ENCODE measurements around the gene SLC13A5. TPM values are rescaled to one million over a fixed set of nuclear protein-coding genes. Genes with fewer than 3 reads are reported as not detected.

SLC13A5 gene
- total RNA-seq, 1 experiment from 2014 or later: not detected

DNA sequence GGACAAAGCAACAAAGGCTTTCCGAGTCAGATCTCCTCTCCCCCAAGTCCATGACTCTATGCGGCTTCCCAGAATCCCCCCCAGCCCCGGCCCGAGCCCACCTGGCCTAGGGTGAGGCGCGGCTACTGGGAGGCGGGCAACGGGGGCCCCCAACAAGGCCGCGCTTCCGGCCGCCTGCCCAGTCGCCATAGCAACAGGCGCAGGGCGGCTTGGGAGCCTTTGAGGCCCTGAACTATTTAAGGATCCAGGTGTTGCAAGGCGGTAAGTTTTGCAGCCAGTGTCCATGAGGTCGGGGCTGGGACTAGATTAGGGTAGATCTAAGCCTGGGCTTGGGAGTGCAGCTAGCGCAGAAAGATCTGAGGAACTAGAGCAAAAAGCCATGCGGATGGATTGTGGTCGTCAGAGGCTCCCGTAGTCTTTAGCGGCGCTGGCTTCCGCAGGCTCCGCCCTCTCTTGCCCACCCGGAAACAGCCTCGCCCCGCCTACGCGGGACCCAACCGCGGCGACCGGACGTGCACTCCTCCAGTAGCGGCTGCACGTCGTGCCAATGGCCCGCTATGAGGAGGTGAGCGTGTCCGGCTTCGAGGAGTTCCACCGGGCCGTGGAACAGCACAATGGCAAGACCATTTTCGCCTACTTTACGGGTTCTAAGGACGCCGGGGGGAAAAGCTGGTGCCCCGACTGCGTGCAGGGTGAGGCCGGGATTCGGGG is 72.5 kb downstream of the SLC13A5 start, which contains the start of the genes KIAA0753 and TXNDC17:
Gene KIAA0753 (minus strand): TSS at position 176 of the 711 bp plus-strand sequence. CDS start 5,608 bp downstream, outside the sequence.
Gene TXNDC17 (plus strand): TSS at position 525 of the 711 bp plus-strand sequence. CDS start 23 bp downstream, at position 548.
- Histone ChIP-seq H3K4me3 (peak within 1 kb of the TSS; percentile 62), H3K36me3 (peaks cover 42% of the 10 kb centered on the region), H3K9me3 (replicated peaks) (no peaks in the 10 kb centered on the region), H3K27me3 (replicated peaks) (no peaks in the 10 kb centered on the region), H3K27ac (peak within 1 kb of the TSS; percentile 80), H3K4me1 (replicated peaks) (peaks cover 20% of the 10 kb centered on the region)
- DNase-seq (ENCODE audit: low read depth in 1 of 2, low spot score in 2 of 2): peak; percentile 93 to 96

DNA sequence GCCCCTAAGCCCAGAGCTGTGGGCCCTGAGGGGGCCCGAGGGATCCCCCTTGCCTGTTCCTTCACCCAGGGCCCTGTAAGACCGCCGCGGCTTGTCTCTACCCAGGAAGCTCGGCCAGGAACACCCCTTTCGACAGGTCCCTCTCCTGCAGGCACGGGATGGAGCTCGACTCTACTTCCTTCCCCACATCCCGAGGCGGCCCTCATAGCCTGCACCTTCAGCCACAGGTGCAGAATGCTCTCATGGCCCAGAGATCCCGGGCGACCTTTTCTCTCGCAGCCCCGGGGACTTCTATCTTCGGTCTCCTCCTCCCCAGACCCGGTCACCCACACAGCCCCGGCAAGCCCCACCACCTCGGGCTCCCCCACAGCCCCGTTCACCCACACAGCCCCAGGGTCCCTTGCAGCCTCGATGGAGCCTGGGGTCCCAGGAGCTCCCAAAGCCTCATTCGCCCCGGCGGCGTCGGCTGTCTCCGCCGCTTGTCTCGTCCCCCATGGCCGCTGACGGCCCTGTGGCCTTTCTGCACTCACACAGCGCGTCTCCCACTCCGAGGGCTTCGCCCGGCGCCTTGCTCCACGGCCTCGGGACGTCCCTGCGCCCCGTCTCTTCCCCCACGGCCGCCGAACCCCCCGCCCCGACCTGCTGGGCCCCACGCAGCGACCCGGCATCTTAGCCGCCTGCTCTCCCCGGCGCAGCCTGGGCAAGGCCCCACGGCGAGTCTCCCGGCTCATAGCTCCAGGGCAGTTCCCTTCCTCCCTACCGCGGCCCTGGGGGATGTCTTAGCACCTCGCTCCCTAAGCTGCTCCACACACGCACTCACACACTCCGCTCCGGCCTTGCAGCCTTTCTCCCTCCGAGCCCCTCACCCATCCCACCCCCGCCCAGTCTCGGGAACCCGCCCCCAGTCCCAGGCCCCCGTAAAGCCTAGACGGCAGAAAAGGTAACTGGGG is 73.3 kb downstream of the SLC13A5 start:
- peak in 1 of 2 experiments; percentile 15 for DNase-seq (ENCODE audit: low read depth in 1 of 2, low spot score in 2 of 2)
- peak overlapping the region; percentile 80 for H3K27ac ChIP-seq

DNA sequence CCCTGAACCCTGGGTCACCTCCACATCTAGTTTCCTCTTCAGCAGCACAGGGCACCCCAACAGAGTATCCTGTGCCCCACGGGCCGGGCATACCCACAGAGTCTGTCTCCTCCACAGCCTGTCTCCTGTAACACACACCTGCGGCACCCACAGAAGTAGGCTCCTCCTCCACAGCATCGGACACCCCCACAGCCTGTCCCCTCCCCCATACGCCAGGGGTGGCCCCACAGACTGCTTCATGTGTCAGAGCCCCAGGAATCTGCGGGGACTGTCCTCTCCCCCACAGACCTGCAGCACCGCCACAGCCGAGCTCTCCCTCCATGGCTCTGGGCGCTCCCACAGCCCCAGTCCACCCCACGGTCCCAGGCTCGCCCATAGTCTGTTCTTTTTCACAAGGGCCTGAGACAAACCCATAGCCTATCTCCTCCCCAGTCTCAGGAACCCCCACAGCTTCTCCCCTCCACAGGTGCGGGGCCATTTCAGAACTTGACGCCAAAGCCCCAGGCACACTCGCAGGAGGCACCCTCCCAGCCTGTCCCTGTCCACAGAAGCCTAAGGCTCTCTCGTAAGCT is 74.1 kb downstream of the SLC13A5 start:
- H3K4me3 ChIP-seq: peak overlapping the region; percentile 62
- no peak overlapping the region for H3K27ac ChIP-seq

More for the DNA sequence above, 73.3 kb downstream of the SLC13A5 start:
- peaks cover 36% of the 10 kb centered on the region for H3K36me3 ChIP-seq
- H3K27me3 ChIP-seq (replicated peaks): no peaks in the 10 kb centered on the region
- peak overlapping the region; percentile 62 for H3K4me3 ChIP-seq
- H3K9me3 ChIP-seq (replicated peaks): no peaks in the 10 kb centered on the region
- H3K4me1 ChIP-seq (replicated peaks): peaks cover 20% of the 10 kb centered on the region

DNA sequence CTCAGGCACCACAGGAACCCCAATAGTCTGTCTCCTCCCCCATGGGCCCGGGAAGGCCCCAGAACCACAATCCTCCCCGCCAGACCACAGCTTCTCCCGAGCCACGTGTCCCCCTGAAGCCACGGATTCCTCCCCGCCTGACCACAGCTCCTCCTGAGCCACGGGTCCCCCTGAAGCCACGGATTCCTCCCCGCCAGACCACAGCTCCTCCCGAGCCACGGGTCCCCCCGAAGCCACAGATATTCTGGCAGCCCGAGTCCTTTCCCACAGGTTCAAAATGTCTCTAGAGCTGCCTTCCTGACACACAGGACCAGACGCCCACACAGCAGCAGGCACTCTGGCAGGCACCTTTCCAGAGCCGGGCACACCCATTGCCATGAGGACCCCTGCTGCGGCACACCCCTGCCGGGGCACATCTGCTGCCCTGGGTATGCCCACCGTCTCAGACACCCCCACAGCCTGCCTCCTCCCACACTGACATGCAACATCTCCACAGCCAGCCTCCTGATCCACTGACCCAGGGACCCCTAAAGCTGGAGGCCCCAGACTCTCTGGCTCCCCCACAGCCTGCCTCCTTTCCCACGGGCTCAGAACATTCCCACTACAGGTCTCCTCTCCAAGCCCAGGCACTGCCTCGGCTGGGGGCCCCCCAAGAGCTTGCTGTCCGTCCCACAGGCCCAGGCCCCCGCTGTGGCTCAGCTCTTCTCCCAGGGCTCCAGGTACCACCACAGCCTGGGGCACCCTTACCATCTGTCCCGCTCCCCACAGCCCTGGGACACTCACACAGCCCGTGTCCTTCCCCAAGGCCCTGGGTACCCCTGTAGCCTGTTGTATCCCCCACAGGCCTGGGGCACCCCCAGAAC is 74.9 kb downstream of the SLC13A5 start:
- H3K36me3 ChIP-seq: peaks cover 30% of the 10 kb centered on the region
- H3K27me3 ChIP-seq (replicated peaks): no peaks in the 10 kb centered on the region; the same call in 1 of the 2 replicates
- H3K4me1 ChIP-seq (replicated peaks): peaks cover 20% of the 10 kb centered on the region
- no peak for DNase-seq (ENCODE audit: low read depth in 1 of 2, low spot score in 2 of 2)
- H3K27ac ChIP-seq: no peak overlapping the region
- no peak overlapping the region for H3K4me3 ChIP-seq
- peaks cover 4% of the 10 kb centered on the region; the same call in 1 of the 2 replicates for H3K9me3 ChIP-seq (replicated peaks)

More for the DNA sequence above, 74.1 kb downstream of the SLC13A5 start:
- Histone ChIP-seq H3K27me3 (replicated peaks) (no peaks in the 10 kb centered on the region), H3K36me3 (peaks cover 32% of the 10 kb centered on the region), H3K4me1 (replicated peaks) (peaks cover 20% of the 10 kb centered on the region), H3K9me3 (replicated peaks) (no peaks in the 10 kb centered on the region)
- peak in 1 of 2 experiments; percentile 10 for DNase-seq (ENCODE audit: low read depth in 1 of 2, low spot score in 2 of 2)

DNA sequence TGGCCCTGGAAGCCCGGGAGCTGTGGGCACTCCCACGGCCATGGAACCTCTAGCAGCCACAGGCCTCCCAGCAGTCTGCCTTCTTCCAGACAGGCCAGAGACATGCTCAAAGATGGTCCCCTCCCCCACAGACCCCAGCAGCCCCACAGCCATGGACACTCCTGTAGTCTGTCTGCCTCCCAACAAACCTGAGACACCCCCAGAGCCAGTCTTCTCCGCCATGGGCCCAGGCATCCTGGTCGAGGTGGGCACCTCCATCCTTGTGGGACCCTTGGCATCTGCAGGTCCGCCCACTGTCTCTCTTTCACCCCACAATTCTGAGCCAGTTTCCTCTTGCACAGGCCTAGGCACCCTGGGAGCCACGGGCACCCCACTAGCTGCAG is 75.7 kb downstream of the SLC13A5 start:
- no peak for DNase-seq (ENCODE audit: low read depth in 1 of 2, low spot score in 2 of 2)
- Histone ChIP-seq H3K36me3 (peaks cover 30% of the 10 kb centered on the region), H3K9me3 (replicated peaks) (peaks cover 4% of the 10 kb centered on the region; the same call in 1 of the 2 replicates), H3K4me3 (no peak overlapping the region), H3K27ac (no peak overlapping the region), H3K27me3 (replicated peaks) (no peaks in the 10 kb centered on the region; the same call in 1 of the 2 replicates), H3K4me1 (replicated peaks) (peaks cover 19% of the 10 kb centered on the region)

DNA sequence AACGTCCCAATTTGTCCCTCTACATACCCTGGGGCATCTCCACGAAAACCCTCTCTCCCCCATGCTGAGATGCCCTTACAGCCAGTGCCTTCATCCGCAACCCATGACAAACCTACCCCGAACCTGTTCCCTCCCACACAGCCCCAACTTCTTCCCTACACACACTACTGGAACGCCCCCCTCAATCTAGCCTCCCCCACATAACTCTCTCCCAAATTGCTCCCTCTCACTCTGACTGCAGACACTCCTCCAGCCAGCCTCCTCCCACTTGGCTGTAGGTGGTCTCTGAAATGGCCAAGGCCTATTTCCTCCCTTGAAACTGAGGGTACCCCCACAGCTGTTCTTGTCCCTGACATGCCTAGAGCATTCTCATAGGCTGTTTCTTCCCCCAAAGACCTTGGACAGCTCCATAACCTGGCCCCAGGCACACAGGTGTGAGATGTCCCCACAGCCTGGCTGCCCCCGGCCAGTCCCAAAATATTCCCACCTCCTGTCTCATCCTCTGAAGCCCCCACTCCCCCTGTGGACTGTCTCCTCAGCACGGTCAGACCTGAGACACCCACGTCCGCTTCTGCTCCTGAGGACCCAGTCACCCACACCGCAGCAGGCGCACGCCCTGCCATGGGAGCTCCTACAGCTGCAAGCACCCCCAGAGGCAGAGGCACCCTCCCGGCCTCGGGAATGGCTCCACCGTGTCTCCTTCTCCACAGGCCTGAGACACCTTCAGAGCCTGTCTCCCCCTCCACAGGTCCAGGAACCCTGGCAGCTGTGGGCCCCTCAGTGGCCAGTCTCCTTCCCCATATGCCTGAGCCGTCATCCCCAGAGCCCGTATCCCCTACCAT is 76.3 kb downstream of the SLC13A5 start:
- H3K27ac ChIP-seq: no peak overlapping the region
- H3K4me1 ChIP-seq (replicated peaks): peaks cover 15% of the 10 kb centered on the region
- H3K9me3 ChIP-seq (replicated peaks): peaks cover 4% of the 10 kb centered on the region; the same call in 1 of the 2 replicates
- DNase-seq (ENCODE audit: low read depth in 1 of 2, low spot score in 2 of 2): no peak
- peaks cover 33% of the 10 kb centered on the region for H3K36me3 ChIP-seq
- H3K27me3 ChIP-seq (replicated peaks): no peaks in the 10 kb centered on the region; the same call in 1 of the 2 replicates
- H3K4me3 ChIP-seq: no peak overlapping the region

DNA sequence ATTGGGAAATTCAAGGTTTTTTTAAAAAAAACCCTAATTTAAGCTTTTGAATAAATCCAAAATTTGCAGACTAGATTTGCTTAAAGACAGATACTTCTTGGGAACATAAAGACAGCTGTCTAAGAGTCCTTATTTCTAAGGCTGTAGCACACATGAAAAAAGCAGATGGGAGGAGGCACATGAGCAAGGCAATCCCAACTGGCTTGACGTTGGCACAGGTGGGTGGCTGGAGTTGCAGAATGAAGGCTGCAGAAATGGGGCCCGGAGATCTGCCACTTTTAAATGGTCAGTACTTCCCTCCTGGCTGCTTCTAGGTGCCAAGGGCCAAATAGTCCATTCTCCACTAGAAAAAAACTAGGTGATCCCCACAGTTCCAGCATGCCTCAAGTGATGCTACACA is 77.1 kb downstream of the SLC13A5 start:
- peaks cover 10% of the 10 kb centered on the region for H3K4me1 ChIP-seq (replicated peaks)
- no peak overlapping the region for H3K27ac ChIP-seq
- DNase-seq (ENCODE audit: low read depth in 1 of 2, low spot score in 2 of 2): no peak
- peaks cover 4% of the 10 kb centered on the region; the same call in 1 of the 2 replicates for H3K9me3 ChIP-seq (replicated peaks)
- no peaks in the 10 kb centered on the region; the same call in 1 of the 2 replicates for H3K27me3 ChIP-seq (replicated peaks)
- H3K4me3 ChIP-seq: no peak overlapping the region
- peaks cover 35% of the 10 kb centered on the region for H3K36me3 ChIP-seq

Other genes with a start within 250 kb of the SLC13A5 start
- 6.0 and 8.6 TPM in 2 replicates for gene PITPNM3, start 156.8 kb downstream of the SLC13A5 start, total RNA-seq (2014; rRNA removed; shearing (Covaris generic))
- 10.0 and 14.7 TPM in 2 replicates for gene KIAA0753, start 72.7 kb downstream of the SLC13A5 start, total RNA-seq (2014; rRNA removed; shearing (Covaris generic))
- 226 and 331 TPM in 2 replicates for gene TXNDC17, start 72.3 kb downstream of the SLC13A5 start, total RNA-seq (2014; rRNA removed; shearing (Covaris generic))
- 12.8 and 47.9 TPM in 2 replicates for gene MED31, start 61.8 kb downstream of the SLC13A5 start, total RNA-seq (2014; rRNA removed; shearing (Covaris generic))
- 0.84 and 0.88 TPM in 2 replicates for gene C17orf100, start 61.6 kb downstream of the SLC13A5 start, total RNA-seq (2014; rRNA removed; shearing (Covaris generic))
- gene XAF1, start 42.7 kb upstream of the SLC13A5 start, total RNA-seq (2014; rRNA removed; shearing (Covaris generic)): 13.4 and 19.9 TPM in 2 replicates
- gene FBXO39, start 62.8 kb upstream of the SLC13A5 start, total RNA-seq (2014; rRNA removed; shearing (Covaris generic)): 0.87 TPM in 1 of 2 replicates, not detected in the other
- 0.03 TPM in 1 of 2 replicates, not detected in the other for gene TEKT1, start 118.4 kb upstream of the SLC13A5 start, total RNA-seq (2014; rRNA removed; shearing (Covaris generic))

All from SJSA1 (cell line).